H1 (cell line): ENCODE data around the gene TNFRSF6B. TPM values are rescaled to one million over a fixed set of nuclear protein-coding genes. Genes with fewer than 3 reads are reported as not detected.

Experiments
- GTF2F1 ChIP-seq: IDR thresholded peaks from 2 replicates; pipeline ENCODE4 v1.6.1; 2012; ENCODE audit warnings: low read depth, low read length, improper control_type of control experiment, borderline replicate concordance
- HDAC2 ChIP-seq, 2 experiments: fragments of 300-600 bp in 1 of 2; sonication (generic) in 1 of 2; IDR thresholded peaks; 2 replicates each; pipeline ENCODE4 v1.6.1; 2011 to 2012; ENCODE audit warnings: low read depth in 2 of 2, low read length in 2 of 2, mild to moderate bottlenecking in 2 of 2, moderate library complexity in 2 of 2, borderline replicate concordance in 1 of 2, inconsistent platforms in 1 of 2
- MAX ChIP-seq: IDR thresholded peaks from 2 replicates; pipeline ENCODE4 v1.6.1; 2012; ENCODE audit warnings: inconsistent platforms
- TEAD4 ChIP-seq: IDR thresholded peaks from 2 replicates; pipeline ENCODE4 v1.6.1; 2012; ENCODE audit warnings: low read depth, low read length, inconsistent platforms, mixed read lengths
- polyA plus RNA-seq, 7 experiments: library from polyadenylated mRNA; depleted of rRNA in 3 of 7; stranded (reverse) in 5 of 7; unstranded in 2 of 7; fragments of >200 nt in 5 of 7; fragments of 200-250 nt in 2 of 7; gene quantifications; 1 replicate in 5 of 7; 2 replicates in 1 of 7; 4 replicates in 1 of 7; pipeline versions ENCODE4 v1.2.1 to v1.2.3, GENCODE V29; 2011 to 2013; ENCODE audit warnings: missing spikeins in 2 of 7, mixed read lengths in 2 of 7
- total RNA-seq: library from RNA; stranded (reverse); fragmentation: NEBNext Ultra II Directional; extraction: Animal tissue kit (Norgen Biotek cat#: 25700); gene quantifications from 2 replicates; pipeline ENCODE4 v1.2.1, GENCODE V29; 2021
- TF ChIP-seq, protein P1 (sequence below): IDR thresholded peaks from 2 replicates; pipeline ENCODE4 v1.6.1; 2011; ENCODE audit warnings: low read length, improper control_type of control experiment

The TNFRSF6B gene
- total and polyA plus RNA-seq, 2 of the 8 experiments (the other 6 are each of a cell fraction or from before 2014, with no cell fraction given) = 3.1 TPM; not detected in 1

DNA sequence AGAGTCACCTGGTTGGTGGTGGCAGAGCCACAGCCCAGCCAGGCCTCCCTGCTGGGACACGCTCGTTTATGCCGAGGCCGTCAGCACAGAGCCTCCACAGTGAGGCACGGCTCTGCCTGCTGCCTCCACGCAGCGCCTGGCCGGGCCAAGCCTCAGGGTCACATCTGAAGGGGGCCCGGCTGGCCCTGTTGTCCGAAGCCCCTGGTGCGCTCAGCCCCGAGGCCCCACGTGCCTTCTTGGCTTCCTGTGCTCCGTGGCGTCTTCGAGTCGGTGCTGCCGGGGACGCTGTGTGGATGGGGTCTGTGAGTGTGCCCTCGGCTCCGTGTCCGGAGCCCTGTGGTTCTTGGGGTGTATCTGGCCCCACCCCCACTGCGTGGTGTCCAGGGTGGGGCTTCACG, 10.4 kb upstream of the TNFRSF6B start (continued):
- TF ChIP-seq GTF2F1 = no peak
- no peak for TF ChIP-seq TEAD4
- TF ChIP-seq HDAC2 (IDR thresholded peaks at IDR 0.05; ENCODE audit: borderline replicate concordance in 1 of 2, low read depth in 2 of 2, low read length in 2 of 2) = no peak
- TF ChIP-seq, protein P1, sequence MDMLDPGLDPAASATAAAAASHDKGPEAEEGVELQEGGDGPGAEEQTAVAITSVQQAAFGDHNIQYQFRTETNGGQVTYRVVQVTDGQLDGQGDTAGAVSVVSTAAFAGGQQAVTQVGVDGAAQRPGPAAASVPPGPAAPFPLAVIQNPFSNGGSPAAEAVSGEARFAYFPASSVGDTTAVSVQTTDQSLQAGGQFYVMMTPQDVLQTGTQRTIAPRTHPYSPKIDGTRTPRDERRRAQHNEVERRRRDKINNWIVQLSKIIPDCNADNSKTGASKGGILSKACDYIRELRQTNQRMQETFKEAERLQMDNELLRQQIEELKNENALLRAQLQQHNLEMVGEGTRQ = no peak
- no peak for TF ChIP-seq MAX
